GM21381 (cell line): ENCODE data around the gene ALK.
"Not testable (repeated sequence)": the region's sequence is repeated elsewhere in the genome, so short reads cannot be mapped to it uniquely, and the experiment has no call there.

Source experiments
- ATAC-seq: cut with Tn5 transposase; IDR thresholded peaks from one replicate; pipeline ENCODE4 v1.9.1; 2021; ENCODE audit warnings: mild to moderate bottlenecking, moderate library complexity; ENCODE audit not compliant: unreplicated experiment

The ALK gene

DNA sequence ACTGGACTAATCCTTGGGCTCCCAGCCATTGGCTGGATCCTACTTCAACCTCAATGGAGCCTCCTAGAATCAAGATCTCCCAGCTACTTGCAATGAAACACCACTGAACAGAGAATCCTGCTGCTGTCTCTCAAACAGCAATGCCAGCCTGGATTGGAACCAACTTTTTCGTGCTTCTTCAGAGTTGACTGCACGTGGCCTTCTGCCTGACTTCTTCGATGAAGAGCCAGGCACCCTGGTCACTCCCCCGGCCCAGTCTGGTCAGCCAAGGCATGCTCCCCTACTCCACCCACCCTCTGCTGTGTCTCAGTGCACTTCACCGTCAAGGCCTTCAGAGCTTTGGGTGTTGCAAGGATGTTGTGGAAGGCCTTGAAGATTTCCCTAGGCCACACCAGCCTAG lies 657.5 kb downstream of the ALK start:
- no peak for ATAC-seq

DNA sequence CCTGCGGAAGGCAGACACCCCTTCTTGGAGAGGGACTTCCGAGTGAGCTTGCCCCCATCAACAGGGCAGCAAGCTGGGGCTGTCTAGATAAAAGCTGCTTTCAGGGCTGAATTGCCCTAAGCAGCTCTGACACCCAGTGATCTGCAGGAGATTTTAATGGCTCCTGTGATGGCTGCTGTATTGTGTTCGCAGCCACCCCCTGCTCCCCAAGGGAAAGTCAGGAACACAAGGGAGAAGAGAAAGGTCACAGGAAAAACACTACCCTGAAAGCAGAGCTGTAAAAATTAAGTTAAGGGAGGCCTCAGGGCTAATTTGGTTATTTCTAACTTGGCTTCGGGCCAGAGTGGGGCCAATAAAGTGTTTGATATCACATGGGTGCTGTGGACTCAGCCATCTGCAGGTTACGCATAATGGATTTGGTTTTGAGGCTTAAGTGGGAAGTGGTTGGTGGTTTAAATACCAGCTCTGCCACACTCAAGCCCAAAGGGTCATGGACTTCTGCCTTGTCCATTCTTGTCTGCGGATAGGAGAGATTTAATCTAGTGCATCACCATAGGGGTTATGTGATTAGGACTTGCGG lies 658.6 kb downstream of the ALK start:
- ATAC-seq = no peak

DNA sequence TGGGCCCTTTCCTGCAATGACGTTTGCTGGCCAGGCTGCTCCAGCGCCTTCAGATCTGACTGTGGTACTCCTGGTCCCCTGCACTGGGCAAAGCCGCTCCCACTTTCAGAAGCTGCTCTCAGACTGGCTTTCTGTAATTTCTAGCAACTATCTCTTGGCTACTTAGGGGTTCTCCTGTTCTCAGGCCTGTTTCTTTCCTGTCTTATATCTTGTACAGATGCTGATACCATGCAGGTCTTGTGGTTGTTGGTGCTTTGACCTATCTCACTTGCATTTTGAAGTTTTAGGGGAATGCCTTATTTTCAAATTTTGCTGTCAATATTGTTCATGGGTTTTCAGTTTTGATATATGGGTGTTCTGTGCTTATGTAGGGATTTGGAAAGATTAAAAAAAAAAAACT lies 660.4 kb downstream of the ALK start:
- no peak for ATAC-seq

DNA sequence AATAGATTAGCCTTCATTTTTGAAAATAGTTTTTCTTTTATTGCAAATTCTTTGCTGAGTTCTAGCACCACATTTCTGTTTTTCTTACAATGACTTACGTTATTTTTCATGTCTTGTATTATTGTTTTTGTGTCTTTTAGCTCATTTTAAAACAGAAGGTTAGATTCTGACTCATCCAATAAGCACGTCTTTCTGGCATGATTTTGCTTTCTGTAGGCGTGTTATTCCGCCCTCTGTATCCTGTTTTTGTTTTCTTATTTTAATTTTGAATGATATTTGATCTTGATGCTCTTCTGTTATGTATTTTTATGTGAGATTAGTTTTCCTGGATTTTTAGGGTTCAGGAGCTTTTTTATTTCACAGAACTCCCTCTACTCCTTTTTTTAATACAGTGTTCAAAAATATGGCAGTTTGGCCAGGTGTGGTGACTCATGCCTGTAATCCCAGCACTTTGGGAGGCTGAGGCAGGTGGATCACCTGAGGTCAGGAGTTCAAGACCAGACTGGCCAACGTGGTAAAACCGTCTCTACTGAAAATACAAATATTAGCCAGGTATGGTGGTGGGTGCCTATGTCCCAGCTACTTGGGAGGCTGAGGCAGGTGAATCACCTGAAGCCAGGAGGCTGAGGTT lies 661.1 kb downstream of the ALK start:
- ATAC-seq = no peak

DNA sequence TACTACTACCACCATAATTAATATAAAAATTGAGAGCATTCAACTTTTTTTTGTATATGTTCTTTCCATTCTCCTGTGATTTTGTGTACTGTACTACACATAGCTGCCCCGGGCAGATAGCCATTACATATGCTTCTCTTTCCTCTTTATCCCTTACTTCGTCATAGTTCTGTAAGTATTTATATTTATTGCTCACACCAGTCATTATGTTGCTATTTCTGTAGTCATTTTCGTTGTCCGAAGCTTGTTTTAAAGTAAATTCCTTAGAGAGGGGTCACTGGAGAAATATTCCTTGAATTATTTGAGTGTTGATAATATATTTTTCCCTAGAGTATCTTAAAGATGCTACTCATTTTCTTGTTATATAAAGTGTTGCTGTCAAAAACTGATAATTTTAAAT lies 662.2 kb downstream of the ALK start:
- ATAC-seq = no peak

DNA sequence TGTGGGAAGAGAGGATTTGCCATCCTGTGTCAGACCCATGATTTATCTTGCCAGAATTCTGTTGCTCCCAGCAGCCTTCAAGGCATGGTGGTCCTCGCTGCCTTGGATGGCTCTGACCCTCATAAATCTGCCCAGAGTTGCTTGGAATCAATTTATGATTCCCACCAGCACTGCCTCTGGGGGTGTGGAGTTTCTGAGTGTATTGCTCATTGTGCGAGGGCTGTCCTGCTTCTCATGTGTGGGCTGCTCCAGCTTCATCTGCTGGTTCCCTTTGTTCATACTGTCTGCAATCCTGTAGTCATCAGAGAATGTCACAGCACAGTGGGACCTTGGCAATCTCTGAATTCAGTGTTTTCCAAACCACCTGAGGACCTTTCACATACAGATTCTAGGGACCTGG lies 666.4 kb downstream of the ALK start:
- no peak for ATAC-seq

DNA sequence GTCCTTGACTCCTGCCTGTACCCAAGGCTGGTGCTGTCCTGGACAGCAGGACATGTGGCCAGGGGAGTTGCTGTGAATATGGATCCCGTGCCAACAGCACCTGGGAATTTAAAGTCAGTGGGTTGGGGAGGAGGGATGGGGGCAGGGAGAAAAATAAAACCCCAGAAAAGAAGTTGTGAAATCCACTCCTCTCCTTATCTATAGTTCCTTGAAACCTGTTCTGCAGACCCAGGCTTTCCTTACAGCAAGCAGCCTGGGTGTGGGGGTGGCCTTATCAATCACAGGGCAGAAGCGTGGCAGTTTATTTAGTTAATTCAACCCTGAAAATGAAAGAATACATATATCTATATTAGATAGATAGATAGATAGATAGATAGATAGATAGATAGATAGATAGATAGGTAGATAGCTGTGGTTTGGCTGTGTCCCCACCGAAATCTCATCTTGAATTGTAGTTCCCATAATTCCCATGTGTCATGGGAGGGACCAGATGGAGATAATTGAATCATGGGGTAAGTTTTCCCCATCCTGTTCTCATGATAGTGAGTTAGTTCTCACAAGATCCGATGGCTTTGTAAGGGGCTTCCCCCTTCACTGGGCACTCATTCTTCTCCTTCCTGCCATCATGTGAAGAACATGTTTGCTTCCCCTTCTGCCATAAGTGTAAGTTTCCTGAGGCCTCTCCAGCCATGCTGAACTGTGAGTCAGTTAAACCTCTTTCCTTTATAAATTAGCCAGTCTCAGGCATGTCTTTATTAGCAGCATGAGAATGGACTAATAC lies 667.7 kb downstream of the ALK start:
- not testable (repeated sequence) for ATAC-seq

DNA sequence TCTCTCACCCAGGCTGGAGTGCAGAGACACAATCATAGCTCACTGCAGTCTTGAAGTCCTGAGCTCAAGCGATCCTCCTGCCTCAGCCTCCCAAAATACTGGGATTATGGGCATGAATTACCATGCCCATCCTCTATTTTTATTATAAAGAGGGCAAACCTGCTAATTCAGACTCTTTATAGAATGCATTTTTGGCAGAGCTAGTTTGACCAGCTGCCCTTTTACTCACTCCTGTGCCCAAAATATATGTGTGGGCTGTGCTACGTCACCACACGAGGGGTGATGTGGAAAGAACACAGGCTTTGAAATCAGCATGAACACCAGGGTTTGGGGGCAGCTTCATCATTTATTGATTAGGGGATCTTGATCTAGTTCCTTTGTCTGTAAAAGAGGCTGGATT lies 668.4 kb downstream of the ALK start:
- ATAC-seq = no peak

DNA sequence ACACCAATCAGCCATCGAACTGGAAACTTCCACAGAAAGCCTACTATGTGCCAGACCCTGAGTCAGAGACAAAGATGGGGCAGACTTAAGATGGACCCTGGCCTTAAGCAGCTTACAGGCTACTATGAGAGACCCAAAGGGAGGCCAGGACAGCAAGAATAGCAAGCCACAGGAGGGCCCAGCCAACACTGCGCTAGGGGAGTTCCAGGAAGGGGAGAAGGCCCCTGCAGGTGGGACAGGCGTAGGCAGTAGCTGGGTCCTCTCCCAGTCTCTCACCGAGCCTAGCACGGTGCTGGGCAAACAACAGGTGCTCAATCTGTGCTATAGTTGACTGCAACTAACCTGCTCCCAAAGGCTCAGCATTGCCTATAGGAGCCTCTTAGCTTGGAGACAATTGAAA lies 670.0 kb downstream of the ALK start:
- no peak for ATAC-seq

DNA sequence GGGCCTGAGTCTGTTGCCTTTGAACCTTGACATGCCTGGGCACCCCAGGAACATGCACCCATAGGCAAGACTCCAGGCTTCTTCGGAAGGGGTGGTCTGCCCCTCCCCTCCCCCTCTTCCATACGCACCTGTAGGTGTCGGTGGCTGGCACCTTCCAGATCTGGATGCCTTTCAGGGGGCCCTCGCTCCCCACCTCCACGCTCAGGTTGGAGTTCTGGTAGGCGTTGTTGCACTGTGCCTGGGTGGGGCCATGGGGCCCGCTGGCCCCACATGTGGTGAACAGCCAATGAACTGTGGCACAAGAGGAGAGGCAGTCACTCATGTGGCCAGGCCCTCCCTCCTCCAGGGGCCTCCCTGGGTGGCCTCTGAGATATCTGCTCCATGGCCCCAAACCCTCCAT lies 670.4 kb downstream of the ALK start:
- ATAC-seq = no peak

DNA sequence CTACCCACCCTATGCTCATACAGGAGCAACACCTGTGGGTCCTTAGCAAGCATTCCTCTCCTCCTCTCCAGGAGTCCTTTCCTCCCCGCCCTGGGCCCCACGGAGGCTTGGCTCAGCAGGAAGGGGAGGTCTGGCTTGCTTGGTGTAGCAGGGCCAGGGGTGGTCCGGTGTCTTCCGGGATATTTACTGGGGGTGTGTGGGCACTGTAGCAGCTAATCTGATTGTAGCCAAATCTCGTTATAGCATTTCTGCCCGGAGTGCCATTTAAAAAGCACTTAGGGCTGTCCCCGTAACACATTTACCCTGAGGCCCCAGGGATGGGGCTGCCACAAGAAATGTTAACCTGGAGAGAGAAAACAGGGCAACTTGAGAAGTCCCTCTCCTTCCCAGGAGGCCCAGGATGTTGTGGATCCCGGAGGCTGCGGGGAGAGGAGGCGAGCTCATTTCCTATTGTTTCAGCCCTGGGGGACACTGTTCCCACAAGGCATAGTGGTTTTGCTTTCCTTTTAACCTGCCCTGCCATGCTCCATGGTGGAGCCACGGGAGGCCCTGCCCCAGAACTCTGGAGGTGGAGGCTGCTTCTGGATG lies 671.6 kb downstream of the ALK start:
- no peak for ATAC-seq

DNA sequence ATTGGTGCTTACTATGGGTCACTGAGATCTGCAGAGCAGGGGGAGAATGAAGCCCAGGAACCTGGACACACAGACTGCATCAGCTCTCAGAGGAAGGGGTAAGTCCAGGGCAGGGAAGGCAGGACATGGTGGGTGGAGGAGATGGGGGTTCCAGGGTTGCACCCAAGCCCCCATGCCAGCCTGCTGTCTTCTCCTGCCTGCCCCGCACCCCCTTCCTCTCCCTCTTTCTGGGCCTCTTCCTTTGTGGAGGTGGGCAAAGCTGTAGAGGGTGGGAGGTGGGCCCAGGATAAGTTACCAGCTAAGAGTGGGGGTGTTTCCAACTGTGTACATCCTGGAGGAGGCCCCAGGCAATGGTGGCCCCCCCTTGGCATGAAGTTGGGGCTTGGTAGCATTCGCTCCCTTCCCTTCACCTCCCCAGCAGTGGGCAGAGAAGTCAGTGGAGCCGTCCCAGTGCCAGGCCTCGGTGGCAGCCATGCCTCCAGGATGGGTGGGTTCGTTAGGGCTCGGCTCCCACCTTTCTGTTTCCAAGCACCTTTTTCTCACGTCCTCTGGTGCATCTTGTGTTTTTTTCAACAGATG lies 674.0 kb downstream of the ALK start:
- no peak for ATAC-seq

DNA sequence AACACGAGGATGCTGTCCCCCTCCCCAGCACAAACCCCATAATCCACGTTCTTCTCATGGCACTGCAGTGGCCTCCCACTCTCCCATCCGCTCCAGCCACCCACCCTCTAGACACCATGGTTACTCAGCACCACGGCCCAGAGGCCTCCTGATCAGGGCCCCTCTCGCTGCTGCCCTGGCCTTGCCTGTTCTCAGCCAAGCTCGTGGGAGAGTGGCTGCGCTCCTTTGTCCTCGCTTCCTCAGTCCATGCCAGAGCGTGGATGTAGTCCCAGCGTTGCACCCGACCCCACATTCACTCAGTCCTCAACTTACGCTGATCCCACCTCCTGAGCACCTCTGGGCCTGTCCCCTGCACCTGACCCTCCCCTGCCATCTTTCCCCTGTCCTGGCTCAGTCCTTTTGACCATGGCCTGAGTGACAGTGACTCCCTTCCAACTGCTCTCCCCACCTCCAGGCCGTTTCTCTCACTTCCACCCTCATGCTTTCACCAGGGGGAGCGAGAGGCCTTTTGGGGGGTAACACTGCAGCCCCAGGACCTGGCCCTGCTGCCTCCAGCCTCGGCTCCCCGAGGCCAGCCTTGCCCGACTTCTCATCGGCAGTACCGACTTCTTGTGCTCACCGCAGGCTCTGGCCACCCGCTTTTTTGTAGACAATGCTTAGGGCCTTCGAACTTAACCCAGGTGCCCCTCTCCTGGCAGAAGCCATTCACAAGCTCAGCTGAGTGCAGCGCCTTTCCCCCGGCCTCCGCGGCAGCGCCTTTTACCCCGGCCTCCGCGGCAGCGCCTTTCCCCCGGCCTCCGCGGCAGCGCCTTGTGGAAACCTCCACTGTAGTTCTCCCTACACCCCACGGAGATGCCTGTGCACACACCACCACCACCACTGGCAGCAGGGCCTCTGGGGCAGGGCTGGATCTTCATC lies 674.7 kb downstream of the ALK start:
- ATAC-seq = no peak

DNA sequence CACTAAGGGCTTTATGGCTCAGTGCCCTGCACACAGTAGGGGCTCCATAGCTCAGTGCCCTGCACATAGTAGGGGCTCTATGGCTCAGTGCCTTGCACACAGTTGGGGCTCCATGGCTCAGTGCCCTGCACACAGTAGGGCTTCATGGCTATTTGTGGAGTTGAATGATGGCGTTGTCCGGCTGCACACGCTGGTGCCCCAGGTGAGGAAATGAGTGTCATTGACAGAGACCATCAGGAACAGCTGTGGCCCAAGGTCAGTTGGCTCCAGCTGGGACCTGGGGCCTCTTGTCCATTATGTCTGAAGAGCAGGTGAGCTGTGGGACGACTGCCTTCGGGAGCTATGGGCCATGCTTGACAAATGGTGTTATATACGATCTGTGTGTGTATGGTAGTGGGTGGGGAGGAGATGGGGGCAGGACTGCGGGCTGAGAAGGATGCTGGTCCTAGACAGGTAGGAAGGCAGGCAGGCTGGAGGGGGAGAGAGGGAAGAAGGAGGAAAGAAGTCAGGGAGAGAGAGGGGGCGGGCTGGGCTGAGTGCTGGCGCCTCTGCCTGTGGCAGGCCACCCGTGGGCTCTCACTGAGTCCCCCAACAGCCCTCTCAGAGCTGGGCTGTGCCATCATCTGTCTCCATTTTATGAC lies 675.5 kb downstream of the ALK start:
- no peak for ATAC-seq

DNA sequence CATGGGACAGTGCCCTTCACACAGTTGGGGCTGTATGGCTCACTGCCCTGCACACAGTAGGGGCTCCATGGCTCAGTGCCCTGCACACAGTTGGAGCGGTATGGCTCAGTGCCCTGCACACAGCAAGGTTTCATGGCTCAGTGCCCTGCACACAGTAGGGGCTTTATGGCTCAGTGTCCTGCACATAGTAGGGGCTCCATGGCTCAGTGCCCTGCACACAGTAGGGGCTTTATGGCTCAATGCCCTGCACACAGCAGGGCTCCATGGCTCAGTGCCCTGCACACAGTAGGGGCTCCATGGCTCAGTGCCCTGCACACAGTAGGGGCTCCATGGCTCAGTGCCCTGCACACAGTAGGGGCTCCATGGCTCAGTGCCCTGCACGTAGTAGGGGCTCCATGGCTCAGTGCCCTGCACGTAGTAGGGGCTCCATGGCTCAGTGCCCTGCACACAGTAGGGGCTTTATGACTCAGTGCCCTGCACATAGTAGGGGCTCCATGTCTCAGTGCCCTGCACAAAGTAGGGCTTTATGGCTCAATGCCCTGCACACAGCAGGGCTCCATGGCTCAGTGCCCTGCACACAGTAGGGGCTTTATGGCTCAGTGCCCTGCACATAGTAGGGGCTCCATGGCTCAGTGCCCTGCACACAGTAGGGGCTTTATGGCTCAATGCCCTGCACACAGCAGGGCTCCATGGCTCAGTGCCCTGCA lies 676.2 kb downstream of the ALK start:
- ATAC-seq = not testable (repeated sequence)

DNA sequence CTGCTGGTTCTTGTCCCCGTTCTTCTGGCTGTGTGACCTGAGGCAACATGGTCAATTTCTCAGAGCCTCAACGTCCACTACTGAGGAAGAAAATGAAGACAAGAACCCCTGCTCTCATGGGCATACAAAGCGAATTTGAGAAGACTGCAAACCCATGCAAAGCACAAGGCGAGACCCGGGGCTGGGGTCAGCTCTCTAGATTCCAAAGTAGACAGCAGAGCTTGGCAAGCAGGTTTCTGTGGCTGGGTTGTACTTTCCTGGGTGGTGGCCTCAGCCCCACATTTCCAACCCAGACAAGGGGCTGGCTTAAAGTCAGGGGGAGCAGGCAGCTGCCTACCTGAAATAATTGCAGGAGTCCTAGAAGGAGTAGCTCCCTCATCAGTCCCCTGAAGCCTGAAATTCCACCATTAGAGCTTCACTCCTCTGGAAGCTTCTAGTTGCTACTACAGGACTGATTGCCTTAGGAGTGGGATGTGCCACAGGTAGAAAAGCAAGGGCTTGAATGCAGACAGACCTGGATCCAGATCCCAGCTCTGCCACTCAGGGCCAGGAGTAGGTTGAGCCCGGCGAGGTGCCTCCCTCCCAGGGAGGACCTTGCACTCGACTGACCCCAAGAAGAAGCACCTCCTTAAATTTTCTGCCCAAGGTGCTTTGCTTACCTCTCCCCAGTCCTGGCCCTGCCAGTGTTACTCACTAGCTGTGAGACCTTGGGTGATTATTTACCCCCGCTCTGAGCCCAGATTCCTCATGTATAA lies 678.6 kb downstream of the ALK start:
- ATAC-seq = no peak

DNA sequence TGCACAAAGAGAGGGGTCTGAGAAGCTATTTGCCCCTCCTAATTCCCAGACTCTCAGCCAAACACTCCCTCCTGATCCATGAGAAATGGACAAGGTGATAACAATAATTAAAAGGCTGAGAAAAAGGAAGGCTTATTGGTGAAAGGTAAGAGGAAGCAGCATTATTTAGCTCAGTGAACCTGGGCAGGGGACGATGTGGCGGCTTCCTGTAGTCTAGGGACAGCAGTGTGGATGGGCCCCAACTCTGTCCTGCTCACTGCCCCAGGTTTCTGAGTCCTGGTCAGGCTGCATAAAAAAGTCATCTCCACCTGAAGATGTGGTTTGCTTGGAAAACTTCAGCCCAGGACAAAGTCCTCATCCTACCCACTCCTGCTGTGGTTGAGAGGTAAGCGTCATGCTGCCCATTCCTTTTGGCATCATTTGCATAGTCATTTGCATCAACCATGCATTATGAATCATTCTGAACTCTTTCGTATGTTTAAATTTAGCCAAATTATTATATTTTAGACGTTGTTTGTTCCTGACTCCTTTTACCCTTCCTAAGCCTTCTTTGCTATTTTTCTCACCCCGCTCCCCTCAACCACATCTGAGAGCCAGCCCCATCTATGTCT lies 679.3 kb downstream of the ALK start:
- no peak for ATAC-seq

DNA sequence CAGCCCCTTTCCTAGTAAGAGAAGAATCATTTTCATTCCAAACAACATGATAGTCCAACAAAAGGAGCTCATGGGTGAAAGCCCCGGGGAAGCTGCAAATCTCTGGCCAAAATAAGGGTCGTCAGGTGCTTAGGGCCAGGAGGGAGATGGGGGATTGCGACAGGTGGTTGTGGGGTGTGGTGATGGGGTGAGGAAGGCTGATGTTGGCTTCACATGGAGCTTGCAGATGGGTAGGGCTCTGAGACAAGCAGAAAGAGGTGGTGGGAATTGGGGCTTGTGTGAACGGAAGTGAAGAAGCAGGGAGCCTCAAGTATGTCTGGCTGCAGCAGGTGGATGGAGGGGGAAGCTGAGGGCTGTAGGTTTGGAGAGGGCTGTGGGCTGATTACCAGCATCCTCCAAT lies 680.0 kb downstream of the ALK start:
- ATAC-seq = no peak
